Measurements from ENCODE around the gene OR7A5.
"Not testable (repeated sequence)": the region's sequence is repeated elsewhere in the genome, so short reads cannot be mapped to it uniquely, and the experiment has no call there.

The OR7A5 gene

GRCh38 chr19:14783410-14783998, 51.5 kb downstream of the OR7A5 start:
- not testable (repeated sequence) for H3K27ac ChIP-seq (ENCODE audit: low read length); H3K9me3 ChIP-seq (ENCODE audit: control insufficient read depth in 1 of 2, low read length in 2 of 2); H3K4me3 ChIP-seq (ENCODE audit: low read depth in 1 of 2, low read length in 2 of 2); H3K27me3 ChIP-seq (ENCODE audit: low read depth, low read length); H3K4me1 ChIP-seq (ENCODE audit: control insufficient read depth in 1 of 2, insufficient read depth in 2 of 2, low read length in 2 of 2); H3K36me3 ChIP-seq (ENCODE audit: control insufficient read depth in 1 of 2, insufficient read depth in 2 of 2, low read length in 2 of 2)

- H3K36me3 ChIP-seq (ENCODE audit: control insufficient read depth in 1 of 2, insufficient read depth in 2 of 2, low read length in 2 of 2) = no peaks in the 10 kb centered on the region
- H3K4me3 ChIP-seq (ENCODE audit: low read depth in 1 of 2, low read length in 2 of 2) = no peak overlapping the region
- no peaks in the 10 kb centered on the region for H3K27me3 ChIP-seq (ENCODE audit: low read depth, low read length)
- H3K4me1 ChIP-seq (ENCODE audit: control insufficient read depth in 1 of 2, insufficient read depth in 2 of 2, low read length in 2 of 2) = no peaks in the 10 kb centered on the region
- H3K9me3 ChIP-seq (ENCODE audit: control insufficient read depth in 1 of 2, low read length in 2 of 2) = peaks cover 0 to 2% of the 10 kb centered on the region in 2 donors
- no peak overlapping the region for H3K27ac ChIP-seq (ENCODE audit: low read length)
Measured at GRCh38 chr19:14782626-14783409, 52.2 kb downstream of the OR7A5 start.

- not testable (repeated sequence) for H3K4me1 ChIP-seq (ENCODE audit: control insufficient read depth in 1 of 2, insufficient read depth in 2 of 2, low read length in 2 of 2); H3K4me3 ChIP-seq (ENCODE audit: low read depth in 1 of 2, low read length in 2 of 2); H3K9me3 ChIP-seq (ENCODE audit: control insufficient read depth in 1 of 2, low read length in 2 of 2); H3K27ac ChIP-seq (ENCODE audit: low read length); H3K27me3 ChIP-seq (ENCODE audit: low read depth, low read length); H3K36me3 ChIP-seq (ENCODE audit: control insufficient read depth in 1 of 2, insufficient read depth in 2 of 2, low read length in 2 of 2)
Measured at GRCh38 chr19:14781713-14782536, 53.1 kb downstream of the OR7A5 start.

- H3K4me1 ChIP-seq (ENCODE audit: control insufficient read depth in 1 of 2, insufficient read depth in 2 of 2, low read length in 2 of 2); H3K27ac ChIP-seq (ENCODE audit: low read length); H3K4me3 ChIP-seq (ENCODE audit: low read depth in 1 of 2, low read length in 2 of 2); H3K36me3 ChIP-seq (ENCODE audit: control insufficient read depth in 1 of 2, insufficient read depth in 2 of 2, low read length in 2 of 2); H3K9me3 ChIP-seq (ENCODE audit: control insufficient read depth in 1 of 2, low read length in 2 of 2); H3K27me3 ChIP-seq (ENCODE audit: low read depth, low read length): not testable (repeated sequence)
Measured at GRCh38 chr19:14780622-14781225, 54.3 kb downstream of the OR7A5 start.

- Histone ChIP-seq H3K27me3 (ENCODE audit: low read depth, low read length) (no peaks in the 10 kb centered on the region), H3K4me3 (ENCODE audit: low read depth in 1 of 2, low read length in 2 of 2) (no peak overlapping the region), H3K9me3 (ENCODE audit: control insufficient read depth in 1 of 2, low read length in 2 of 2) (no peaks in the 10 kb centered on the region), H3K4me1 (ENCODE audit: control insufficient read depth in 1 of 2, insufficient read depth in 2 of 2, low read length in 2 of 2) (no peaks in the 10 kb centered on the region), H3K27ac (ENCODE audit: low read length) (no peak overlapping the region), H3K36me3 (ENCODE audit: control insufficient read depth in 1 of 2, insufficient read depth in 2 of 2, low read length in 2 of 2) (no peaks in the 10 kb centered on the region)
Measured at GRCh38 chr19:14779151-14779550, 55.8 kb downstream of the OR7A5 start.

DNA sequence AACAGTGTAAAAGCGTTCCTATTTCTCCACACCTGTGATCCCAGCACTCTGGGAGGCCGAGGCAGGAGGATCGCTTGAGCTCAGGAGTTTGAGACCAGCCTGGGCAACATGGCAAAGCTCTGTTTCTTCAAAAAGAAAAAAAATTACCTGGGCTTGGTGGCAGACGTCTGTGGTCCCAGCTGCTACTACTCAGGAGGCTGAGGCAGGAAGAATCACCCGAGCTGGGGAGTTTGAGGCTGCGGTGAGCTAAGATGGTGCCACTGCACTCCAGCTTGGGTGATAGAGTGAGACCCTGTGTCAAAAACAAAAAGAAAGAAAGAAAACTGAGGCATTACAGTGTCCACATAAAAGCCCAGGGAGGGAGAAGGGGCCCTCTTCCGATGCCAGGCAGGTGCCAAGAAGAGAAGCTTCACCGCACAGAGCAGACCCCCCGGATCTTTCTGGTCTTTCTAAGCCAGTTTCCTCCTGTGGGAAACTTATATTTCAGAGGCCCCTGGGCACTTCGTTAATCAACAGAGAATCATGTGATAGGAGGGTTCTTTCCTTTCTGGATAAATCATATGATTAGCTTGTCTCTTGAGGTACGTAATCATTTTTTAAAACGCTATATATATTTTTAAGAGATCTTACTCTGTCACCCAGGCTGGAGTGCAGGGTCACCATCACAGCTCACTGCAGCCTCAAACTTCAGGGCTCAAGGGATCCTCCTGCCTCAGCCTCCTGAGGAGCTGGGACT, 56.7 kb downstream of the OR7A5 start, which contains the start of gene ADGRE2:
ADGRE2 (minus strand) TSS at position 451 of the 736 bp plus-strand sequence. CDS start 1,804 bp downstream, outside the sequence.
- not testable (repeated sequence) for H3K4me3 ChIP-seq (ENCODE audit: low read depth in 1 of 2, low read length in 2 of 2); H3K27me3 ChIP-seq (ENCODE audit: low read depth, low read length); H3K4me1 ChIP-seq (ENCODE audit: control insufficient read depth in 1 of 2, insufficient read depth in 2 of 2, low read length in 2 of 2); H3K27ac ChIP-seq (ENCODE audit: low read length); H3K36me3 ChIP-seq (ENCODE audit: control insufficient read depth in 1 of 2, insufficient read depth in 2 of 2, low read length in 2 of 2); H3K9me3 ChIP-seq (ENCODE audit: control insufficient read depth in 1 of 2, low read length in 2 of 2)

DNA sequence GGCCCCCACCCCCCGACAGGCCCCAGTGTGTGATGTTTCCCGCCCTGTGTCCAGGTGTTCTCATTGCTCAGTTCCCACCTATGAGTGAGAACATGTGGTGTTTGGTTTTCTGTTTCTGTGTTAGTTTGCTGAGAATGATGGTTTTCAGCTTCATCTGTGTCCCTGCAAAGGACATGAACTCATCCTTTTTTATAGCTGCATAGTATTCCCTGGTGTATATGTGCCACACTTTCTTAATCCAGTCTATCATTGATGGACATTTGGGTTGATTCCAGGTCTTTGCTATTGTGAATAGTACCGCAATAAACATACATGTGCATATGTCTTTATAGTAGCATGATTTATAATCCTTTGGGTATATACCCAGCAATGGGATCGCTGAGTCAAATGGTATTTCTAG, 57.3 kb downstream of the OR7A5 start:
- not testable (repeated sequence) for H3K27ac ChIP-seq (ENCODE audit: low read length); H3K4me1 ChIP-seq (ENCODE audit: control insufficient read depth in 1 of 2, insufficient read depth in 2 of 2, low read length in 2 of 2); H3K27me3 ChIP-seq (ENCODE audit: low read depth, low read length); H3K9me3 ChIP-seq (ENCODE audit: control insufficient read depth in 1 of 2, low read length in 2 of 2); H3K4me3 ChIP-seq (ENCODE audit: low read depth in 1 of 2, low read length in 2 of 2); H3K36me3 ChIP-seq (ENCODE audit: control insufficient read depth in 1 of 2, insufficient read depth in 2 of 2, low read length in 2 of 2)

All from muscle layer of duodenum (tissue), 2 donors.